Naive thymus-derived CD8-positive, alpha-beta T cell (primary cell): Measurements from ENCODE around the gene UPF3A. TPM values are rescaled to one million over a fixed set of nuclear protein-coding genes. Genes with fewer than 3 reads are reported as not detected.

Experiments used
- ATAC-seq, 2 donors: fragments of 150-1000 bp; cut with Tn5 transposase in 1 of 2; sonication (Bioruptor Pico), chemical (Tn5 transposase) in 1 of 2; 1 replicate in 1 of 2; 2 replicates in 1 of 2; pipeline ENCODE4 v1.10.0; 2021; ENCODE audit warnings: mild to moderate bottlenecking in 2 of 2, moderate library complexity in 2 of 2
- POLR2A ChIA-PET: fragments of 350-600 bp; sonication (Branson Sonifier 250); formaldehyde crosslinking; loops from one replicate; lab custom pipeline; 2021; ENCODE audit warnings: antibody characterized with exemption; lab: Charles Lee
- DNase-seq, 10 donors: peaks; one replicate each; pipeline versions ENCODE4 v3.0.0 to v3.0.0-alpha.2; 2020 to 2022
- H3K27ac Mint-ChIP-seq, 10 donors: one replicate each; pipeline ENCODE4 v1.8.0; 2020 to 2022; ENCODE audit warnings: mild to moderate bottlenecking in 10 of 10, mixed read lengths in 10 of 10, moderate library complexity in 4 of 10, inconsistent platforms in 1 of 10
- H3K27me3 Mint-ChIP-seq, 5 donors: one replicate each; pipeline ENCODE4 v1.8.0; 2021 to 2022; ENCODE audit warnings: mixed read lengths in 5 of 5
- H3K36me3 Mint-ChIP-seq, 3 donors: one replicate each; pipeline ENCODE4 v1.8.0; 2020 to 2022; ENCODE audit warnings: mixed read lengths in 3 of 3, mild to moderate bottlenecking in 2 of 3, inconsistent platforms in 1 of 3
- H3K4me1 Mint-ChIP-seq, 4 donors: one replicate each; pipeline ENCODE4 v1.8.0; 2021 to 2022; ENCODE audit warnings: mixed read lengths in 4 of 4
- H3K4me3 Mint-ChIP-seq, 10 donors: one replicate each; pipeline ENCODE4 v1.8.0; 2020 to 2022; ENCODE audit warnings: mild to moderate bottlenecking in 10 of 10, mixed read lengths in 10 of 10, moderate library complexity in 6 of 10, inconsistent platforms in 1 of 10
- H3K9me3 Mint-ChIP-seq, 9 donors: one replicate each; pipeline ENCODE4 v1.8.0; 2020 to 2022; ENCODE audit warnings: mixed read lengths in 9 of 9, mild to moderate bottlenecking in 3 of 9, inconsistent platforms in 1 of 9, moderate library complexity in 1 of 9
- polyA plus RNA-seq, 3 donors: library from polyadenylated mRNA; unstranded; fragments of 300-500 nt; fragmentation: Illumina TruSeq; gene quantifications; one replicate each; pipeline ENCODE4 v1.2.3, GENCODE V29; 2021
- total RNA-seq, 8 experiments: library from RNA in 2 of 8; stranded (reverse) in 2 of 8; gene quantifications; one replicate each; pipeline ENCODE4 v1.2.3 and lab custom pipeline; 2021 to 2026

UPF3A gene
- total and polyA plus RNA-seq, 5 experiments from 2014 or later = 17.7 to 111 (median 35.4) TPM

DNA sequence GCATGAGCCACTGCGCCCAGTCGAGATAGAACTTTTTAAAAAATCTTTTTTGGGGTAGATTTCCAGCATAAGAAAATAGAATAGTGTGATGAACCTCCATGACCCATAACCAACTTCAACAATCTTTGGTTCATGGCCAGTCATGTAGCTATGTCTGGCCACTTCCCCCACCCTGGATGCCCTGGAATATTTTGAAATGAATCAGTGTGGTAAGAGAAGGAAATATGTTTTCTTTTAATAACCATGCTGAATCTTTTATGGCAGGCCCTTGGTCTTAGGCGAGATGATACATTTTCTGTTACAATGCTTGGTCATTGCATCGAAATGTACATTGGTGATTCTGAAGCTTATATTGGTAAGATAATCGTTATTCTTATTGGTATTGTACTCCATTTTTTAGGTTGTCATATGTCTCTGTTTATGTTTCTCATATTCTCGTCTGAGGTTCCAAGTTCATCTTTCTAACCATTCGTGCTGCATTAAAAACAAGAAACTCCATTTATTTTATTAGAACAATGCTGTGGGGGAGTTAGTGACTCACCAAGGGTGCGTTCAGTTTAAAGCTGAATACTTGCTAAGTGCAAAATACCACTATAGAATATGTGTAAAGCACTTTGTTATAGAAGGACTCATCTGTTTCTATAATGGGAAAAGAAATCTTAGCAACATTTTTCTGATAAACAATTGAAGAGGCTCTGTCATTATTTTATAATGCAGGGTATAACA is 16.4 kb upstream of the UPF3A start:
- H3K4me3 Mint-ChIP-seq = no peak overlapping the region
- POLR2A ChIA-PET = interaction anchor here (1.1 to 1.5 kb wide), 2 partner anchors 11 to 17 kb away, joined by 3 to 4 read pairs; partner anchors contain the start of gene UPF3A

DNA sequence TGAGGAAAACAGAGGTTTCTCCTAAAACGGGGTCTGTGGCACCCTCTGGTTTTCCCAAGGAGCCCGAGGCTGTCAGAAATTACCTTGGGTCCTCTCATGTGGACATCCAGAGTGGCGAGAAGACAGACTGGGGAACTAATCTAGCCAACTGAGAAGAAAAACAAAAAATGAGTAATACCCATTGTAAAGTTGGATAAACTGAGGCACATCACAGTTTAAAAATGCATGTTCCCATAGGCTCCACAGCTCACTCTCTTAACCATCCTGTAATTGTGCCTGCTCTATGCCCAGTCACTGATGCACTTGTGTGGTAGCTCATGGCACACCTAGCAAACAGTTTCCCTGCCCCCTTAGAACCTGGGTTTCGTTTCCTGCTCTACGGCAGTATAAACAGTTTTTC is 15.2 kb upstream of the UPF3A start:
- POLR2A ChIA-PET = interaction anchor here (1.5 kb wide), 1 partner anchor 15 kb away, joined by 4 read pairs; the partner anchor contains the start of gene UPF3A
- DNase-seq (no peak), ATAC-seq (no peak)
- Mint-ChIP-seq H3K4me1 (peaks cover 9 to 72% (median 36%) of the 10 kb centered on the region in 4 donors), H3K4me3 (peak overlapping the region in 1 of 10 donors; percentile 53), H3K36me3 (peaks cover 4 to 87% (median 42%) of the 10 kb centered on the region in 3 donors), H3K9me3 (peaks cover 0 to 4% (median 0%) of the 10 kb centered on the region in 9 donors), H3K27ac (peak overlapping the region in 3 of 10 donors; percentile 9 to 68 (median 11)), H3K27me3 (no peaks in the 10 kb centered on the region)

More for the DNA sequence above, 16.4 kb upstream of the UPF3A start:
- peaks cover 4 to 89% (median 40%) of the 10 kb centered on the region in 3 donors for H3K36me3 Mint-ChIP-seq
- H3K27ac Mint-ChIP-seq = peak overlapping the region in 3 of 10 donors; percentile 15 to 71 (median 40)
- DNase-seq (no peak), ATAC-seq (no peak)
- peaks cover 15 to 82% (median 43%) of the 10 kb centered on the region in 4 donors for H3K4me1 Mint-ChIP-seq
- H3K27me3 Mint-ChIP-seq = no peaks in the 10 kb centered on the region
- peaks cover 0 to 4% (median 0%) of the 10 kb centered on the region in 9 donors for H3K9me3 Mint-ChIP-seq

DNA sequence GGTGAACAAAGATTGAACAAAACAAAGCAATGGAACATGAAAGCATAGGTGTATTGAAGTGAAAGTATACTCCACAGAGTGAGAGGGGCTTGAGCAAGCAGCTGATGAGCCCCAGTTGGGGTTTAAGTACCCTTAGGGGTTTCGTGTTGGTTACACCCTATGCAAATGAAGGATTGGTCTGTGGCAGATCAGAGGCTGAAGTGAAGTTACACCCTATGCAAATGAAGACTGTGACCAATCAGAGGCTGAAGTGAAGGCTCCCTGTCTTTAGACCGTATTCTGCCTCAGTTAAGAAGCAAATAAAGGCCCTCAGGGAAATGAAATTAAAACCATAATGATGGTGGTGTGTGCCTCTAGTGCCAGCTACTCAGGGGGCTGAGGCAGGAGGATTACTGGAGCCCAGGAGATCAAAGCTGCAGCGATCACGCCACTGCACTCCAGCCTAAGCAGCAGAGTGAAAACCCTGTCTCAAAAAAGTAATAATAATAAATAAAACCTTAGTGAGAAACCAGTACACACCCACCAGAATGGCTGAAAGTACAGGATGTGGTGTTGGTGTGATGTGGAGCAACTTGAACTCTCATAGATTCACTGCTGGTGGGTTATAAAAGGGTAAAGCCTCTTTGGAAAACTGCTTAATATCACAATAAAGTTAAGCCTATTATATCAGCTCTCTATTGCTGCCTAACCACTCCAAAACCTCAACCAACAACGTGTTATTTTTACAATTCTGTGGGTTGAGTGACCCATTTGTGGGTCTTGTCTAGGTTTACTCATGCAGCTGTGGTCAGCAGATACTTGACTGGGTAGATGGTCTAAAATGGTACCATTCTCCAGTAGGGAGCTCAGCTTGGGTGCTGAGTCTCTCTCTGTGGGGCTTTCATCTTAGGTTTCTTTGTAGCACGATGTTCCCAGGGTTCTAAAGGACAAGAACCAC is 12.8 kb upstream of the UPF3A start:
- H3K4me1 Mint-ChIP-seq = peaks cover 4 to 48% (median 17%) of the 10 kb centered on the region in 4 donors
- POLR2A ChIA-PET = interaction anchor here (0.8 to 1.5 kb wide), 2 partner anchors 11 to 128 kb away, joined by 3 to 5 read pairs; no protein-coding TSS in a partner anchor
- peak in 1 of 2 donors; percentile 39 for ATAC-seq
- H3K9me3 Mint-ChIP-seq = peaks cover 0 to 4% (median 0%) of the 10 kb centered on the region in 9 donors
- H3K4me3 Mint-ChIP-seq = peak overlapping the region in 3 of 10 donors; percentile 0 to 82 (median 41)
- H3K27ac Mint-ChIP-seq = peak overlapping the region in 9 of 10 donors; percentile 17 to 90 (median 67)
- H3K36me3 Mint-ChIP-seq = peaks cover 7 to 88% (median 45%) of the 10 kb centered on the region in 3 donors
- DNase-seq = no peak
- no peaks in the 10 kb centered on the region for H3K27me3 Mint-ChIP-seq

DNA sequence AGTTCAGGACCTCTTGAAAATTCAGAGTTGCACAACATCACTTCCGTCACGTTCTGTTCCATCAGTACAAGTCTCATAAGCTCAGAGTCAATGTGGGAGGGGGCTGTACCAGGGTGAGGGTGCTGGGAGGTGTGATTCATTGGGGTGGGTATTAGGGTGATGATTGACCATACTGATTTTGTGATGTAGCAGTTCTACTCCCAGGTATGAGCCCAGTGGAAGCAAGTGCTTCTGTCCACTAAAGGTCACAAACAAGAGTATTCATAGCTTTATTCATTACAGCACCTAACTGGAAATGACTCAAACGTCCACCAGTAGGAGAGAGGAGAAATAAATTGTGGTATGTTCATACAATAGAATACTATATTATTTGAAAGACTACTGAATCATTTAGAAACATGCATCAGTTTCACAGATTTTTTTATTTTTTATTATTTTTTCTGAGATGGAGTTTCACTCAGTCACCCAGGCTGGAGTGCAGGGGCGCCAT is 12.1 kb upstream of the UPF3A start:
- Mint-ChIP-seq H3K27ac (peak overlapping the region in 6 of 10 donors; percentile 34 to 85 (median 42)), H3K4me1 (peaks cover 2 to 41% (median 14%) of the 10 kb centered on the region in 4 donors), H3K27me3 (no peaks in the 10 kb centered on the region), H3K36me3 (peaks cover 5 to 85% (median 44%) of the 10 kb centered on the region in 3 donors), H3K4me3 (peak overlapping the region in 2 of 10 donors; percentile 42 to 64), H3K9me3 (peaks cover 0 to 4% (median 0%) of the 10 kb centered on the region in 9 donors)
- POLR2A ChIA-PET = interaction anchor here (0.8 kb wide), 1 partner anchor 129 kb away, joined by 3 read pairs; no protein-coding TSS in a partner anchor
- DNase-seq (no peak), ATAC-seq (no peak)

DNA sequence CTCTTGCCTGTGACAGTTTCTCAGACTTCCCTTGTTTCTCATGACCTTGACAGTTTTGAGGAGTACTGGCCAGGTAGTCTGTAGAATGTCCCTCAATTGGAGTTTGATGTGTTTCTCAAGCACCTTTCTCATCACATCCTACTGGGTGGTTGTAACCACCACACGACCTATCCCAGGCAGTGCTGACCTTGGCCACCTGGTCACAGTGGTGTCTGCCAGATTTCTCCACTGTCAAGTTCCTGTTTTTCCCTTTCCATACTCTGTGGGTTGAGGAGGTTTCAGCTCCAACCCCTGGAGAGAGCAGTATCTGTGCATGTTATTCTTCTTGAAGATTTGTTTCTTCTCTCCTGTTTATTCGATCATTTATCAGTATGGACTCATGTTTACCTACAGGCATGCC is 8.4 kb upstream of the UPF3A start:
- peaks cover 5 to 75% (median 30%) of the 10 kb centered on the region in 3 donors for H3K36me3 Mint-ChIP-seq
- no peaks in the 10 kb centered on the region for H3K27me3 Mint-ChIP-seq
- POLR2A ChIA-PET = no interaction called here
- H3K9me3 Mint-ChIP-seq = peaks cover 0 to 4% (median 0%) of the 10 kb centered on the region in 9 donors
- DNase-seq = no peak
- H3K4me1 Mint-ChIP-seq = peaks cover 6 to 20% (median 12%) of the 10 kb centered on the region in 4 donors
- H3K4me3 Mint-ChIP-seq = no peak overlapping the region
- ATAC-seq = no peak
- peak overlapping the region in 3 of 10 donors; percentile 2 to 74 (median 19) for H3K27ac Mint-ChIP-seq

DNA sequence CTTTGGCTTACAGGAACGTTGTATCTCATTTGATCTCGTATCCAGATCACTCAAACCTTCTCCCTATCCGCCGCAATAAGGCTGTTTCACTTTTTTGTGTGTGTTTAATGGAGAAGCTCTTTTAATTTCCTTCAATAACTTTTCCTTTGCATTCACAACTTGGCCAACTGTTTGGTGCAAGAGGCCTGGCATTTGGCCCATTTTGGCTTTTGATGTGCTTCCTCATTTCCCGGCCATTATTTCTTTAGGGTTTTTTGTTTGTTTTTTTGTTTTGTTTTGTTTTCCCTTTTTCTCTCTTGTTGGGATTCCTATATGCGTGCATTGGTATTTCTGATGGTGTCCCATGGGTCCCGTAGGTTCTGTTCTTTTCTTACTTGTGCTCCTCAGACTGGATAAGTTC is 6.1 kb upstream of the UPF3A start:
- H3K36me3 Mint-ChIP-seq = peaks cover 5 to 57% (median 18%) of the 10 kb centered on the region in 3 donors
- H3K9me3 Mint-ChIP-seq = no peaks in the 10 kb centered on the region
- no peaks in the 10 kb centered on the region for H3K27me3 Mint-ChIP-seq
- ATAC-seq (no peak), DNase-seq (no peak)
- H3K4me1 Mint-ChIP-seq = peaks cover 15 to 19% (median 18%) of the 10 kb centered on the region in 4 donors
- no peak overlapping the region for H3K4me3 Mint-ChIP-seq
- POLR2A ChIA-PET = interaction anchor here (1.0 kb wide), 1 partner anchor 10 kb away, joined by 3 read pairs; no protein-coding TSS in a partner anchor
- H3K27ac Mint-ChIP-seq = peak overlapping the region in 4 of 10 donors; percentile 26 to 68 (median 41)

DNA sequence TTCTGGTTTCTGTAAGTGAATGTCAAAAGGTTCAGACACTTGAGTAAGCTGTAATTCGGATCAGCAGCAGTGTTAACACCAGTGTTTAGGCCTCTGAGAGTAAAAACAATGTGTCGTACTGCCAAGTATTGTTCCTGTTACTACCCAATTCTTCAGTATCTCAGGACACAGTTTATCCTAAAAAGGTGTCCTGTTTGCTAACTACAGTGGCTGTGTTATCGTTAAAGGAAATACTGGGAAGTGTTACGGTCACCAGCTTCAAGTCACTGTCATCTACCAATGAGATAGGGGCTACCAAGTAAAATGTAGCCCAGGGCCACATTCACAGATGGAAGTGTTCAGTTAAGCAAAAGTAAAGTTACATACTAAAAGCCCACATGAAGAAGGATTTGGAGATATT is 2.3 kb upstream of the UPF3A start:
- H3K4me1 Mint-ChIP-seq = peaks cover 26 to 37% (median 33%) of the 10 kb centered on the region in 4 donors
- no peaks in the 10 kb centered on the region for H3K27me3 Mint-ChIP-seq
- H3K36me3 Mint-ChIP-seq = peaks cover 0 to 35% (median 3%) of the 10 kb centered on the region in 3 donors
- ATAC-seq (no peak), DNase-seq (no peak)
- peak overlapping the region; percentile 41 to 98 (median 96) for H3K27ac Mint-ChIP-seq
- POLR2A ChIA-PET = interaction anchor here (1.0 to 1.9 kb wide), 6 partner anchors 11 to 650 kb away, joined by 3 to 8 read pairs (median 4); partner anchors contain the start of gene CHAMP1
- peak overlapping the region in 6 of 10 donors; percentile 4 to 93 (median 56) for H3K4me3 Mint-ChIP-seq
- H3K9me3 Mint-ChIP-seq = no peaks in the 10 kb centered on the region

DNA sequence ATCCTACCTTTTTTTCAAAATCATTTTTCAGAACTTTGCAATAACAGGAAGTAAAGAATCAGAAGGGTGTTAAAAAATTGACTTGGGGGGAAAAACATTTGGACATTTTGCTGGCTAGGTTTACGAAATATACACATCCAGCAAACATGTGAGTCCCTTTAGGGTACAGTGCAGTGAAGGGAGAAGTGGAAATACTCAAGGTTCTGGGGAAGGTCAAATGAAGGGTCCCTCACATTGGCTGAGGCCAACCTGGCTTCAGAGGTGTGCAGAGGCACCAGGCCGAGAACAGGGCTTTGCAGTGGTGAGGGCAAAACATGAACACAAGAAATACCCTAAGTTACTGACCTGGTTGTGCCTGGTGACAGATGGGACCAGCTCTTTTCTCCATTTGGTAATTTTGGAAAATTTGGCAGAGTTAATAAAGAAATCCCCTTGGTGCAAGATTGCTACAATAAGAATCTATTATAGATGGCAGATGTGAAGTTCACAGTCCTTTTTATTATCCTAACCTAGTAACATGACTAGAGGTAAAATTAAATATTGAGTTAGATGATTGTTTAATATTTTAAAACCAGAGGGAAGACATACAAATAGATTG is 1.5 kb upstream of the UPF3A start:
- no peak for ATAC-seq
- Mint-ChIP-seq H3K36me3 (peaks cover 0 to 35% (median 3%) of the 10 kb centered on the region in 3 donors), H3K27ac (peak overlapping the region; percentile 85 to 98 (median 96)), H3K9me3 (no peaks in the 10 kb centered on the region), H3K27me3 (no peaks in the 10 kb centered on the region), H3K4me1 (peaks cover 28 to 42% (median 34%) of the 10 kb centered on the region in 4 donors), H3K4me3 (peak overlapping the region; percentile 87 to 96 (median 92))
- no peak for DNase-seq
- POLR2A ChIA-PET = interaction anchor here (0.7 to 2.7 kb wide), 10 partner anchors 12 to 650 kb away, joined by 3 to 12 read pairs (median 4); partner anchors contain the start of genes CDC16 and CHAMP1

DNA sequence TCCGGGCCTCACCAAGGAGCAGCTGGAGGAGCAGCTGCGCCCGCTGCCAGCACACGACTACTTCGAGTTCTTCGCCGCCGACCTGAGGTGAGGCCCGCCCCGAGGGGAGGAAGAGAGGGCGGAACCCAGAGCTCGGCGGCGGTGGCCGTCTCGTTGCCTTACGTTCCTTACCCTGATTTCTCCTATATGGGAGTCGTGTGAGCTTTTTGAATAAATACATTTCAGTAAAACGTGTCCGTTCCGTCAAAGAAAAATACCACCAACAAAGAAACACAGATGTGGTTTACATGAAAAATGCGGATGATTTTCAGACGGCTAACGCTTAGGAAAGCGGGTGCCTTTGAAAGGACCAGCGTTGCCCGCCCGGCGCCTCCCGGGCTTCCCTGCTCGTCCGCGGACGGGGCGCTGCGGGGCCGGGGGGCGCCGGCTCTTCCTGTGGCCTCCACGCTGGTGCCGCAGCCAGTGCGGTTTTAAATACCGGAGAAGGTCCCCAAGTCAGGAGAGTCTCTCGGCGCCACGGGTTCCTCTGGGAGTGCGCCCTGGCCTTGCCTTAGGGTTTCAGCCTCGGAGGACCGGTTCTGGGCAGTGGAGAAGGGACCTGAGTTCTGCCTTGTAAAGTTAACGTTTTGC is 755 bp downstream of the UPF3A start:
- POLR2A ChIA-PET = interaction anchor here (0.7 to 2.7 kb wide), 15 partner anchors 12 to 216 kb away, joined by 3 to 14 read pairs (median 4); partner anchors contain the start of gene CDC16
- H3K4me1 Mint-ChIP-seq = peaks cover 23 to 50% (median 39%) of the 10 kb centered on the region in 4 donors
- peak overlapping the region; percentile 85 to 96 (median 88) for H3K4me3 Mint-ChIP-seq
- peak in 8 of 10 donors; percentile 4 to 88 (median 66) for DNase-seq
- peaks cover 6 to 42% (median 14%) of the 10 kb centered on the region in 3 donors for H3K36me3 Mint-ChIP-seq
- ATAC-seq = peak; percentile 72 to 76
- H3K9me3 Mint-ChIP-seq = no peaks in the 10 kb centered on the region
- peak overlapping the region; percentile 82 to 98 (median 93) for H3K27ac Mint-ChIP-seq
- H3K27me3 Mint-ChIP-seq = no peaks in the 10 kb centered on the region

DNA sequence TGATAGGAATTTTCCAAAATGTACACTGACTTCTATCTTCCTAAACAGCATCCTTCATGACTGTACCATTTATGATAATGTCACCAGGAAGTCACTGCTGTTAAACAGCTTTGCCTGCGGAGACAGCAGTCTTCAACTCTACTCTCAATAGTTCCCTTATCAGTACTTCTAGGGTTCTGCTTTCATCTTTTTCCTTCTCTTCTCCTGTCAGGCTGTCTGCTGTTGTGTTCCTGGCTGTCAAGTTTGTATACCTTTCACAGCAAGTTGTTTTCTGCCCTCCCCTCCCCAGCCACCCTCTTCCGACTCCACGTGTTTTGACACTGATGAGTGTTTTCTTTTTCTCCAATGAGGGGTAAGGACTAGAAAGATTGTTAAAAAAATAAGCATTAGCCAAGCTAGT is 2.2 kb downstream of the UPF3A start:
- Mint-ChIP-seq H3K9me3 (no peaks in the 10 kb centered on the region), H3K27ac (peak overlapping the region in 6 of 10 donors; percentile 1 to 81 (median 54)), H3K36me3 (peaks cover 6 to 53% (median 14%) of the 10 kb centered on the region in 3 donors), H3K4me1 (peaks cover 23 to 52% (median 43%) of the 10 kb centered on the region in 4 donors), H3K4me3 (peak overlapping the region; percentile 25 to 80 (median 58)), H3K27me3 (no peaks in the 10 kb centered on the region)
- ATAC-seq = no peak
- POLR2A ChIA-PET = no interaction called here
- DNase-seq = no peak

DNA sequence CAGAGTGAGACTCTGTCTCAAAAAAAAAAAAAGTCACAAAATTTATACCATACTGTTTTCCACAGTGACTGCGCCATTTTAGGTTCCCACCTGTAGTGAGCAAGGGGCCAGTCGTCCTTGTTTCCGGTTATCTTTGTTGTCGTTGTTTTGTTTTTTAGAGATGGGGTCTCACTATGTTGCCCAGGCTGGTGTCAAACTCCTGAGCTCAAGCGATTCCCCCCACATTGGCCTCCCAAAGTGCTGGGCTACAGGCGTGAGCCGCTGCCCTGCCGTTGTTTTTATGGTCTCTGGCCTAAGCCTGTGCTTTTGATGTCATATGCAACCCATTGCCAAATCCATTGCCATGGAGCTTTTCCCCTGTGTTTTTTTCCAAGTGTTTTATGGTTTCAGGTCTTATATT is 3.3 kb downstream of the UPF3A start:
- Mint-ChIP-seq H3K27ac (peak overlapping the region in 1 of 10 donors; percentile 31), H3K27me3 (no peaks in the 10 kb centered on the region), H3K4me3 (peak overlapping the region in 6 of 10 donors; percentile 20 to 66 (median 36)), H3K36me3 (peaks cover 6 to 64% (median 14%) of the 10 kb centered on the region in 3 donors), H3K9me3 (no peaks in the 10 kb centered on the region), H3K4me1 (peaks cover 24 to 47% (median 36%) of the 10 kb centered on the region in 4 donors)
- POLR2A ChIA-PET = no interaction called here
- DNase-seq (no peak), ATAC-seq (no peak)
